22Rv1 (cell line): ENCODE data around the gene ZNF439.

Experiments used
- ZFX ChIP-seq: fragments of 450-650 bp; IDR thresholded peaks from 2 replicates; pipeline ENCODE4 v1.6.1; 2017; ENCODE audit warnings: antibody characterized with exemption, borderline replicate concordance
- TF ChIP-seq, protein P1 (sequence below): fragments of 450-650 bp; IDR thresholded peaks from 2 replicates; pipeline ENCODE4 v1.5.1; 2017; ENCODE audit warnings: mild to moderate bottlenecking

DNA sequence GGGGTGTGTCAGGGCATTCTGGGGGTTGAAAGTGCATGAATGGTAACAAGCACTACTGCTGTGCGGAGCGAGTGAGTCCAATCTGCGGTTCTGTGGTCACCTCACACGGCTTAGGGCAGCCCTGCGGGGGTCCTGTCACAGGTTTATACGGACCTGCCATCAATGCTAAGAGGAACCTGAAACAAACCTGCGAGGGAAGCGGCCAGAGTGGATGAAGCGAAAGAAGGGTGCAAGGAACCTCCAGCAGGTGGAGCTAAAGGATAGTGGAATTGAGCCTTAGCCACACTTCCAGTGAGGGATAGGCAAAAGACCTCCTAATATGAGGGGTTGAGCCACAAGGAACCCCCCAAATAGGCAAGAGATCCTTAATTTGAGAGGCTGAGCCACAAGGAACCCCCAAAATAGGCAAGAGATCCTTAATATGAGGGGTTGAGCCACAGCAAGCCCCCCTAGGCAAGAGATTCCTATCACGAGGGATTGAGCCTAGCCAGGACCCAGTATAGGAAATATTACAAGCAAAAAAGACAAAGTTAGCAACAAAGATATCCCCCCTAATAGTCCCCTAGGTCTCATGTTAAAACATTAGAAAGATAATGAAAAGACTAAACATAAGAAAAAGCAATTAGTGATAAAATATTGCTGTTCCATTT lies 32.8 kb downstream of the ZNF439 start:
- TF ChIP-seq, protein P1, sequence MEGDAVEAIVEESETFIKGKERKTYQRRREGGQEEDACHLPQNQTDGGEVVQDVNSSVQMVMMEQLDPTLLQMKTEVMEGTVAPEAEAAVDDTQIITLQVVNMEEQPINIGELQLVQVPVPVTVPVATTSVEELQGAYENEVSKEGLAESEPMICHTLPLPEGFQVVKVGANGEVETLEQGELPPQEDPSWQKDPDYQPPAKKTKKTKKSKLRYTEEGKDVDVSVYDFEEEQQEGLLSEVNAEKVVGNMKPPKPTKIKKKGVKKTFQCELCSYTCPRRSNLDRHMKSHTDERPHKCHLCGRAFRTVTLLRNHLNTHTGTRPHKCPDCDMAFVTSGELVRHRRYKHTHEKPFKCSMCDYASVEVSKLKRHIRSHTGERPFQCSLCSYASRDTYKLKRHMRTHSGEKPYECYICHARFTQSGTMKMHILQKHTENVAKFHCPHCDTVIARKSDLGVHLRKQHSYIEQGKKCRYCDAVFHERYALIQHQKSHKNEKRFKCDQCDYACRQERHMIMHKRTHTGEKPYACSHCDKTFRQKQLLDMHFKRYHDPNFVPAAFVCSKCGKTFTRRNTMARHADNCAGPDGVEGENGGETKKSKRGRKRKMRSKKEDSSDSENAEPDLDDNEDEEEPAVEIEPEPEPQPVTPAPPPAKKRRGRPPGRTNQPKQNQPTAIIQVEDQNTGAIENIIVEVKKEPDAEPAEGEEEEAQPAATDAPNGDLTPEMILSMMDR = peak; percentile 79
- no peak for TF ChIP-seq ZFX
